Spinal cord (tissue), 10 donors: ENCODE data around the gene PSMB7. TPM values are rescaled to one million over a fixed set of nuclear protein-coding genes. Genes with fewer than 3 reads are reported as not detected.

Source experiments
- DNase-seq, 6 donors: peaks; one replicate each; pipeline versions ENCODE4 v3.0.0 to v3.0.0-alpha.2; 2013 to 2015; ENCODE audit warnings: low spot score in 6 of 6, low read depth in 4 of 6
- H3K27ac ChIP-seq: one replicate; pipeline ENCODE4 v1.5.1; 2013; ENCODE audit warnings: low read depth, low read length, control low read depth
- H3K27me3 ChIP-seq: one replicate; pipeline ENCODE4 v1.6.1; 2013; ENCODE audit warnings: low read length; ENCODE audit not compliant: control insufficient read depth, insufficient read depth
- H3K36me3 ChIP-seq: one replicate; pipeline ENCODE4 v1.6.1; 2013; ENCODE audit warnings: low read length; ENCODE audit not compliant: control insufficient read depth, insufficient read depth
- H3K4me1 ChIP-seq: one replicate; pipeline ENCODE4 v1.6.1; 2013; ENCODE audit warnings: low read length; ENCODE audit not compliant: control insufficient read depth, insufficient read depth
- H3K4me3 ChIP-seq: one replicate; pipeline ENCODE4 v1.5.1; 2013; ENCODE audit warnings: low read depth, low read length, control low read depth
- H3K9me3 ChIP-seq: one replicate; pipeline ENCODE4 v1.6.1; 2013; ENCODE audit warnings: low read length; ENCODE audit not compliant: control insufficient read depth, insufficient read depth
- whole genome bisulfite sequencing: methylation state at CpG from one replicate; pipeline ENCODE4 v1.1.5; 2013; ENCODE audit warnings: missing lambda C conversion rate; ENCODE audit not compliant: insufficient coverage; 5-methylcytosine and 5-hydroxymethylcytosine counted together
- polyA plus RNA-seq, 2 donors: library from polyadenylated mRNA; unstranded; fragments of 120-200 nt; gene quantifications; one replicate each; pipeline ENCODE4 v1.2.1, GENCODE V29; 2013; ENCODE audit not compliant: insufficient read length in 2 of 2
- total RNA-seq, 2 donors: library from RNA; depleted of rRNA in 1 of 2; stranded (reverse); fragments of 120-200 nt in 1 of 2; fragments of >200 nt in 1 of 2; gene quantifications; one replicate each; pipeline versions ENCODE4 v1.2.3 to v1.2.4, GENCODE V29; 2013 to 2014
- donor health status: healthy.

The PSMB7 gene
- total and polyA plus RNA-seq, 4 donors, result 154 to 244 (median 208) TPM

DNA sequence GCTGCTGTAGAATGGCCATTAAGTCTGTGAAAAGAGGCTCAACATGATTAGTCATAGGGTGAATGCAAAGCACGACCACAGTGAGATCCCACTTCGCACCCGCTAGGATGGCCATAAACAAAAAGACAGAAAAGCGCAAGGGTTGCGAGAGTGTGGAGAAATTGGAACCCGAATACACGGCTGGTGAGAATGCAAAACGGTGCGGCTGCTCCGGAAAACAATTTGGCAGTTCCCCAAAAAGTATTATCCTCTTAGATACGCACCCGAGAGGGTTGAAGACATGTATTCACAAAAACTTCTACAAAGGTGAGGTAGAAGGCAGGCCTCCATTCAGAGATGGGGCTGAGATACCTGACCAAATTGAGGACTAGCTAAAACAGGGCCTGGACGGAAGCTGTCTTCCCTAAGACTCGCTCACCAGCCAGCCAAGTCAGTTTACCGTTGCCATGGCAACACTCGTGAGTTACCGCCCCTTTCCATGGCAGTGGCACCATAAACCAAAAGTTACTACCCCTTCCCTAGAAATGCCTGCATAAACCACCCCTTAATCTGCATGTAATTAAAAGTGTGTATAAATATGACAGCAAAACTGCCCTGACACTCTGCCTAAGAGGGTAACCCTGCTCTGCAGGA, 726 bp upstream of the PSMB7 start:
- 71% methylated on average over 12 of the region's 17 CpGs for WGBS
- peaks cover 5% of the 10 kb centered on the region for H3K36me3 ChIP-seq
- no peaks in the 10 kb centered on the region for H3K27me3 ChIP-seq
- no peak overlapping the region for H3K4me3 ChIP-seq
- H3K9me3 ChIP-seq, result no peaks in the 10 kb centered on the region
- H3K27ac ChIP-seq, result no peak overlapping the region
- peaks cover 24% of the 10 kb centered on the region for H3K4me1 ChIP-seq
- no peak for DNase-seq

- Histone ChIP-seq H3K36me3 (peaks cover 12% of the 10 kb centered on the region), H3K4me3 (peak overlapping the region; percentile 98), H3K27ac (no peak overlapping the region), H3K27me3 (no peaks in the 10 kb centered on the region), H3K4me1 (peaks cover 11% of the 10 kb centered on the region), H3K9me3 (no peaks in the 10 kb centered on the region)
- no peak for DNase-seq
- WGBS, result 15% methylated on average over 13 of the region's 13 CpGs
These were observed 630 bp downstream of the PSMB7 start for GRCh38 chr9:124414612-124415011.

GRCh38 chr9:124412228-124412575, 3.0 kb downstream of the PSMB7 start:
- 100% methylated on average over 1 of the region's 3 CpGs for WGBS
- no peak overlapping the region for H3K4me3 ChIP-seq
- no peaks in the 10 kb centered on the region for H3K9me3 ChIP-seq
- H3K27ac ChIP-seq, result no peak overlapping the region
- no peaks in the 10 kb centered on the region for H3K27me3 ChIP-seq
- DNase-seq, result no peak
- H3K4me1 ChIP-seq, result peaks cover 4% of the 10 kb centered on the region
- peaks cover 19% of the 10 kb centered on the region for H3K36me3 ChIP-seq

DNA sequence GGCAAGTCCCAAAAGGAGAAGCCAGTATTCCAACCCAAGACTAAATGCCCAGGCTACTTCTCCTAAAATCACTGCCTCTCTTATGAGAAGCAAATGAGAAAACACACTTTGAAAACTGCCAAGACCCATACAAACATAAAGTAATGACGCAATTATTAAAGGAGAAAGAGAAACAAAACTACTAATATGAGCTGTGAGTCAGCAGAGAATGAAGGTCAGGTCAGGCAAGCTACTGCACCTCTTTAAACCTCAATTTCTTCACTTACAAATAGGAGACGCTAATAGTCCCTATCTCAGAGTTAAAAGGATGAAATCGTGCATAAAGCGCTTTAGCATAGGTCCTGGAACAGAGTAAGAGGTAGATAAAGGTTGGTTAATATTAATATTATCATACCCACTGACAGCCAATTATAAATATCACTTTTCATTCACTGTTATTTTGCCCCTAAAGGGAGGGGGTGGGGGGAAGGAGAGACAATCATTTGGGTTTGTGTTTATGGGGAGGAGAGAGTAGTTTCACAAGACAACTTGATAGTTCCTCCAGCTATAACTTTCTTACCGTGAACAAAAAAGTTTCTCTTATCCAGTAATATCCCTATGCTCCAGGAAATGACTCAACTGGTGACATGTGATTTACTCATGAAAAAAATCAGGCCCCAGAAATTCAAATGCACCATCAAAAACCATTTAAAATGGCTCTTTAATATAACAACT, 3.6 kb downstream of the PSMB7 start:
- DNase-seq, result no peak
- H3K4me1 ChIP-seq, result peaks cover 4% of the 10 kb centered on the region
- no CpG with 5 or more reads among the region's 5 CpGs for WGBS
- H3K9me3 ChIP-seq, result no peaks in the 10 kb centered on the region
- no peak overlapping the region for H3K27ac ChIP-seq
- peaks cover 21% of the 10 kb centered on the region for H3K36me3 ChIP-seq
- no peak overlapping the region for H3K4me3 ChIP-seq
- no peaks in the 10 kb centered on the region for H3K27me3 ChIP-seq

- Histone ChIP-seq H3K27ac (no peak overlapping the region), H3K27me3 (no peaks in the 10 kb centered on the region), H3K4me3 (no peak overlapping the region), H3K36me3 (peaks cover 32% of the 10 kb centered on the region), H3K9me3 (no peaks in the 10 kb centered on the region), H3K4me1 (peaks cover 4% of the 10 kb centered on the region)
- WGBS, result 100% methylated on average over 1 of the region's 3 CpGs
- DNase-seq, result peak in 1 of 6 donors; percentile 56
These were observed 4.8 kb downstream of the PSMB7 start for GRCh38 chr9:124410321-124410913.

DNA sequence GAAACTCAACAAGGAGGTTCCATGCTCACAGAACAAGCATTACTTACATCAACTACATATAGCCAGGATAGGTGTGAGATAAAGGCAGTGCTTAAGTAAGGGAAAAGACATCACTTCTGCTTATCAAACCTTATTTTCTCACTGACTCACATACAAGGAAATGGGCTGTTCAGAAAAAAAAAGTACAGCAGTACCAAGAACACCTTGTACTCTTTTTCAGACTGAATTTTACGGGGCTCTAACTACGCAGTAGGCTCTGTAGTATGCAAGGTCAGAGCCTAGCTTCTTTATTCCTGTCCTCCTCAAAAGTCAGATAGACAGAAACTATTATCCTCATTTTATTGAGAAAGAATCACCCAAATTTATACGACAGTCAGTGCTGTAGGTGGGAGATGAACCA, 5.8 kb downstream of the PSMB7 start:
- H3K27ac ChIP-seq, result no peak overlapping the region
- no peaks in the 10 kb centered on the region for H3K9me3 ChIP-seq
- H3K27me3 ChIP-seq, result no peaks in the 10 kb centered on the region
- peaks cover 34% of the 10 kb centered on the region for H3K36me3 ChIP-seq
- 95% methylated on average over 2 of the region's 3 CpGs for WGBS
- H3K4me3 ChIP-seq, result no peak overlapping the region
- H3K4me1 ChIP-seq, result no peaks in the 10 kb centered on the region
- DNase-seq, result no peak

DNA sequence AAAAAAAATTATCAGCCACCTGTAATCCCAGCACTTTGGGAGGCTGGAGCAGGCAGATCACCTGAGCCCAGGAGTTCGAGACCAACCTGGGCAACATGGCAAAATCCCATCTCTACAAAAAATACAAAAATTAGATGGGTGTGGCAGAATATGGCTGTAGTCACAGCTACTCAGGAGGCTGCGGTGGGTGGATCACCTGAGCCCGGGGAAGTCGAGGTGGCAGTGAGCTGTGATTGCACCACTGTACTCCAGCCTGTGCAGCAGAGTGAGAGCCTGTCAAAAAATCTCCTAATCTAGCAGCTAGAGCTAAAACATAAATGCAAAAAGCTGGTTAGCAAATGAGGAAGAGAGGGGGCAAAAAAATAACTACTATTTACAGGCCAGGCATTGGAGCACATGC, 12.0 kb downstream of the PSMB7 start:
- H3K27me3 ChIP-seq, result no peaks in the 10 kb centered on the region
- peaks cover 20% of the 10 kb centered on the region for H3K4me1 ChIP-seq
- no CpG with 5 or more reads among the region's 4 CpGs for WGBS
- no peaks in the 10 kb centered on the region for H3K9me3 ChIP-seq
- peaks cover 41% of the 10 kb centered on the region for H3K36me3 ChIP-seq
- no peak overlapping the region for H3K4me3 ChIP-seq
- H3K27ac ChIP-seq, result no peak overlapping the region
- no peak for DNase-seq

- H3K4me3 ChIP-seq, result no peak overlapping the region
- peaks cover 21% of the 10 kb centered on the region for H3K36me3 ChIP-seq
- 32% methylated on average over 8 of the region's 15 CpGs for WGBS
- H3K9me3 ChIP-seq, result no peaks in the 10 kb centered on the region
- peak overlapping the region; percentile 50 for H3K27ac ChIP-seq
- peaks cover 23% of the 10 kb centered on the region for H3K4me1 ChIP-seq
- no peaks in the 10 kb centered on the region for H3K27me3 ChIP-seq
- DNase-seq, result no peak
These were observed 15.0 kb downstream of the PSMB7 start for GRCh38 chr9:124399968-124400940.

- peaks cover 19% of the 10 kb centered on the region for H3K36me3 ChIP-seq
- DNase-seq, result peak in 1 of 6 donors; percentile 55
- peaks cover 23% of the 10 kb centered on the region for H3K4me1 ChIP-seq
- 26% methylated on average over 12 of the region's 12 CpGs for WGBS
- no peak overlapping the region for H3K4me3 ChIP-seq
- H3K27ac ChIP-seq, result peak overlapping the region; percentile 50
- H3K27me3 ChIP-seq, result no peaks in the 10 kb centered on the region
- no peaks in the 10 kb centered on the region for H3K9me3 ChIP-seq
These were observed 15.8 kb downstream of the PSMB7 start for GRCh38 chr9:124399323-124399967.
